Measurements from ENCODE around the gene ALG3.

ALG3 gene

DNA sequence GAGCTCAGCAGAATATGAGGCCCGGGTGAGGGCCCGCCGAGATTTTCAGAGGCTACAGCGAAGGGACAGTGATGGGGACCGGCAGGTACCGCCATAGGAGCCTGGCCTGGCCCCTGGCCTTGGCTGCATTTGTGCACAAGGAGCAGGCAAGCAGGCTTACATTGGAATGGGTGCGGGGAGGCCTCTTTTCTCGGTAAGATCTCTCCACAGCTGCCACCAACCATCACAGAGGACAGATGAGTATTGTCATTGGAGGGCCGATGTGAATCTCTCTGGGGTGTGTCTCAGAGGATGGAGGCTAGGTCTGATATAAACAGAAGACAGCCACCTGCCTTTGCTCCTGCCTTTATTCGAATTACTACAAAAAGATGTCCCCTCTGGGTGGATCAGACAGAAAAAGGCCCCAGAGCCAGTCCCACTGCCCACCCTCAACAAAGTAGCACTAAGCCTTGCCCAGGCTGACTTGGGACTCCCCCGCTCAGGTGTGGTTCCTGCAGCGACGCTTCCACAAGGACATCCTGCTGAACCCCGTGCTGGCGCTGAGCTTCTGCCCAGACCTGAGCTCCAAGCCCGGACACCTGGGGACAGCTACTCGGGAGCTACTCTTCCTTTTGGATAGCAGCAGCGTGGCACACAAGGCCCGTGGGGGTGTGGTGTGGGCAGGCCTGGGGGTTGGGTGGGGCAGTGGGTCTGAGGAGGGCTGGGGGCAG, 13.9 kb downstream of the ALG3 start:
- no peak for DNase-seq

DNA sequence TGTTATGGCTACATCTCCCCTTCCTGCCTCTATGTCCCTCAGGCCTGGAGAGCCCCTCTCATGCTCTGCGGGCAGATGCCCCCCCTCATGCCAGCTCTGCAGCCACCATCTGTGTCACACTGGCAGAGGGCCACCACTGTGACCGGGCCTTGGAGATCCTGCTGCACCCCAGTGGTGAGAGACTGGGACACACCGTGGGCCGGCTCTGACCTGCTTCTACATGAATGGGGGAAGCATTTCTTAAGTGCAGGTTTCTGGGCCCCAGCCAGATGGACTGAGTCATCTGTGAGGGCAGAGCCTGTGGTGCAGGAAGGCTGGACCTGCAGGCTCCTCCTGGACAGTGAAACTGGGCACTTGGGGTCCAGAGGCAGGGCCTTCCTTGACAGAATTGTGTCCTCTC, 14.5 kb downstream of the ALG3 start:
- no peak for DNase-seq

DNA sequence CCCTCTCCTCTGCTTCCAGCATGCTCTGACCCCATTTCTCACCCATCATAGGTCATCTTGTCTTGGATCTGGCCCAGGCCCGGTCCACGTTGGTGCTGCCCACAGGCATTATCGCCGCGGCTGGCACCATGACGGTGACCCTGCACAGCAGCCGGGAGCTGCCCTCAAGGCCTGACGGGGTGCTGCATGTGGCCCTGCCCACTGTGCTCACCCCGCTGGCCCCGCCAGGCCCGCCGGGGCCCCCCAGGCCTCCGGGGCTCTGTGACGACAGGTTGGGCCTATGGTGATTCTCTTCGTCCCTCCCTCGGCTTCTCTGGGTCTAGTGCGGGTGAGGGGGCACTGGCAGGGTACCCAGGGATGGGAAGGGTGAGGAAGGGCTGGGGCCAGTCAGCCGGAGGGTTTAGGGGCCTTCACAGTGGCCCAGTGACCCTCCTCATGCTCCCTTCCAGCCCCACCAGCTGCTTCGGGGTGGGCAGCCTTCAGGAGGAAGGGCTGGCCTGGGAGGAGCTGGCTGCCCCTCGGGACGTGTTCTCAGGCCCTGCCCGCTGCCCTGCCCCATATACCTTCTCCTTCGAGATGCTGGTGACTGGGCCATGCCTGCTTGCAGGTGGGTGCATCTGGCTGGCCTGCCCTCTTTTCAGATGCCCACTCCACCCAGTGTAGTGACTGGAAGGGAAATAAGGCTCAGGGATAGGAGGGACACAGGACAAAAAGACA, 15.5 kb downstream of the ALG3 start:
- no peak for DNase-seq

DNA sequence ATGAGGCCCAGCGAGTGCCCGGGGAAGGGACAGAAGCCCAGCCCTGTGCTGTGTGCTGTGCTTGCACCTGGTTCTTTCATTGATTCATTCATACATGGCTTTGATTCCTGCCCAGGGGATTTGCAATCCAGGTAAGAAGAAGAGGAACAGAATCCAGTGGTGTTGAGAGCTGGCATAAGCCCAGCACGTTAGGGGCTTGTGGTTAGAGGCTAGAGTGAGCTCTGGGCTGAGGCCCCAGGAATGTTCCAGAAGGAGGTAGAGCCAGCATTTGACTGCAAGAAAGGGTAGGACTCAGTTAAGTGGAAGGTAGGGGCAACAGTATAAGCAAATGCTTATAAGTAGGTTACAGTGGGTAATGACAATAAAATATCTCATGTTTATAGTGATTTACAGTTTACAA, 17.1 kb downstream of the ALG3 start:
- no peak for DNase-seq

DNA sequence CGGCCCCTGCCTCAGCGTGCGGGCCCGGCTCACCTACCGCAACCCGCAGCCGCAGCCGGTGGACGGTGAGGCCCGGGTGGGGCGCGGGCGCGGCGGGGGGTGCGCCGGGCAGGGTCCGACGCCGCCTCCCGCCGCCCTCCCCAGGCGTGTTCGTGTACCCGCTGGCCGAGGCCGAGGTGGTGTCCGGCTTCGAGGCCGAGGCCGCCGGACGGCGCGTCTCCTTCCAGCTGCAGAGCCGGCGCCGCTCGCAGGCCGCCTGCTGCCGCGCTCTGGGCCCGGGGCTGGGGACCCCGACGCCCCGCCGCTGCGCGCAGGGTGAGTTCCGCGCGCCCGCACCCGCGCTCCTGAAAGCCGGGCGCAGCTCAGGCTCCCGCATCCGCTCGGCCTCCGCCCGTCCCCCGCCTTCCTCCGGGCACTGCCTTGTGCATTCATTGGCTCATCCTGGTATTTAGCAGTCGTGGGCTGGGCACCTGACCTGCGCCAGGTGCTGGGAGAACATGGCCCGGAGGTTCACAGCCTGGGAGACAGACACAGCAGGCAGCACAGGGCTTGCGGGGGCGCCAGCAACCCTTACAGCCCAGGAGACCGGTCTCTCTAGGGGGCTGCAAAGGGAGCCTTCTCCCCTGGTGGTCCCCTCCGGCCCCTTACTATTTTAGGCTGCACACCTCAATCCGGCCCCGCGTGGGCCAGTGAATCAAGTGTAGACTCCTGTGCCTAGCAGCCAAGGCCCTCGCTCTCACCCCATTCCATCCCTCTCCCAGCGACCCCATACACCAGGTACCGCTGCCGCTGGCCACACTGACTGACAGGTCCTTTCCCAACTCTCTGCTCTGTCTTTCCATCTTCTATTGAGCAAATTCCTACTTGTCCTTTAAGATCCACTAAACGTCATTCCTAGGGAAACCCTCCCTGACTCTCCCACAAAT, 17.9 kb downstream of the ALG3 start:
- no peak for DNase-seq

DNA sequence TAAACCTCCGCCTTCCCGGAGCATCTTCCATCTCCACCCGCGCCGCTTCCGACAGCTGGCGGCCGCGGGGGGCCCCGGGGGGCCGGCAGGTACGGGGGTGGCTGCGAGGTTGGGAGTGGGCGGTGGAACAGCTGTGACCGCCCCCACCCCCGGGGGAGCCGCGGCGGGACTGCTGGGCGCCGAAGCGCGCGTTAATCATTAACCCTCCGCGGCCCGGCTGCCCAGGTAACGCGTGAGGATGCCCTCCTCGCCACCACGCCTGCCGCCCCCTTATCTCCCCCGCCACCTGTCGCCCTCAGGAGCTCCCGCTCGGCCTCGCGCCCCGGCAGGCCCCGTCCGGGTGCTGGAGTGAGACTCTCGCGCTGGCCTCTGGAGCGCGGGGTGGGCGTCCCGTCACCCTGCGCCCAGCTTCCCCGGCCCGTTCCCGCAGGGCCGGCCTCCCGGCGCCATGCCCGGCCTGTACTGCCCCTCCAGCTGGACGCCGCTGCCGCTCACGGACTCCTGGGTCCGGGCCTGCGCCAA, 18.6 kb downstream of the ALG3 start:
- no peak for DNase-seq

DNA sequence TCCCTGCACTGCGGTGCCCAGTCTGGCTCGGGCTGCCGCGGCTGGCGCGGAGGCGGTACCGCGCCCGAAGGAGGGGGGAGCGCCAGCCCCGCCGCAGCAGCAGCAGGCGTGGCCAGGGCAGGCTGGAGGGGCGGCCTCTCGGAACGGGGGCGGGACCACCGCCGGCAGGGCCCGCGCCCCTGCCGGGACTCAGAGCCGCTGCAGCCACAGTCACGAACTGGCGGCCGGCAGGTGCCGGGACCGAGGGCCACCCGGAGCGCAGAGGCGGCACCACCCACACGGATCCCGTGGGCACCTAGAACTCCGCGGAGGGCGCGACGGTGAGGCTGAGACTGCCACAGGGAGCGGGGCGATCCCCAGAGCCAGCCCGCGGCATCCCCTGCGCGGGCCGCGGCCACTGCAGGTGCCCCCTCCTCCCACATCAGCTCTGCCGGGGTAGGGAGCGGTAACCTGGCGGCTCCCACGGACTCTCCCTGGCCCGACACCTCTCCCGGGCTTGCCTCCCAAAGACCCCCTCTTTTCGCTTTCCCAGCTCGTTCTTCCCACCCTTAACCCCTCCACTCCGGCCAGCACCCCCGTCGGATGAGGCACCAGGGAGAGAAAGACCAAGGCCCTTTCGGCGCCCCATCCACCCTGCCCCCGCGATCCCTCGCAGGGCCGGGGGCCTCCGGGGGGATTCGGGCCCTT, 19.2 kb downstream of the ALG3 start, which contains the start of gene VWA5B2:
TSS of gene VWA5B2 (plus strand) at position 192 of the 687 bp plus-strand sequence. CDS start 944 bp downstream, outside the sequence.
- peak in 1 of 2 donors; percentile 14 for DNase-seq

DNA sequence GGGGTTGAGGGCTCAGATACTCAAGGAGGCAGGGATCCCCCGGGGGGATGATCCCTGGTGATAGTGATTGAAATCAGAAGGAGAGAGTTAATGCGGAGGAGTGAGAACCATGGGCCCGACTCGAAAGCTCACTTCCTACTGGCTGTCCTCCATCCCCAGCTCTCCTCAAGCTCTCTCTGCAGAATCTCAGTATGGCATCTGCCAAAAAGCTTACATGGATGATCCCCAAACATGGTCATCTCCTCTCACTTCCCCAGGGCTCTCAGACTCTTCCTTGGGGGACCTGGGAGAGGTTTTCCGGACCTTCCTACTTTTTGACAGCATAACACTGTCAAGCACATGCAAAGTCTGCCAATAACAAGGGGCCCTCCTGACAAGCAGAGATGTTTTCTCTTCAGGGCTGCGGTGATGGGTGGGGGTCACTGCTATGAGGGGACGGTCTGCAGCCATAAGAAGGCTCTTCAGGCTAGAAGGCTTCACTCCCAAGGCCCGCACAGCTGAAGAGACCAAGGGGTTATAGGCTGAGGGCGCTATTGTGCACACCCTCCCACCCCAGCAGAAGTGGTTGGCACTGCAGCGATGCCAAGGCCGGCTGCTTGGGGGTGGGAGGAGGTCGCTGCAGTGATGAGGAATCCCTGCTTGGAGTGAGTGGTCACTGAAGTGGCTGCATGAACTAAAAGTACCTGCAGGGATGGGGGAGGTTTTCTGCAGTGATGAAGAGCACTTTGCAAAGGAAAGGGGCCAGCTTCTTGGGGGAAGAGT, 20.2 kb downstream of the ALG3 start:
- DNase-seq: no peak

DNA sequence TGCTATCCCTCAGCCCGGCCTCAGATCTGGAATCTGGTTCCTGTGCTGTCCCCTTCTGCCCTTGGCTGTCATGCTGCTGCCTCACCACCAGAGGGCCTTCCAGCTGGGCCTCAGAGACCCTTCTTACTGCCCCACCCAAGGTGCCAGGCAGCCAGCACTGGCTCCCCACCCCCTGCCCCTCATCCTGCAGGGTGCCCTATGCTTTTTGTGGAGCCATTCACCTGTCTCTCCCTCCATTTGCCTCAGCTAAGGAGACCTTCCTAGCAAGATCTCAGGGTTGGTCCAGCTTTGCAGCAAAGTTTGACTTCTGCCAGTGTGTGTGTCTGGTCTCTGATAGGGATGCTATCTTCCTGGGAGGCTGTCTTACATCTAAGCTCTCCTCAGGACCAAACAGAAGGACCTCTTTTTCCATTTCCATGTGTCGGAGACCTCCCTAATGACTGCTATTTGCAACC, 21.3 kb downstream of the ALG3 start:
- peak in 1 of 2 donors; percentile 48 for DNase-seq

DNA sequence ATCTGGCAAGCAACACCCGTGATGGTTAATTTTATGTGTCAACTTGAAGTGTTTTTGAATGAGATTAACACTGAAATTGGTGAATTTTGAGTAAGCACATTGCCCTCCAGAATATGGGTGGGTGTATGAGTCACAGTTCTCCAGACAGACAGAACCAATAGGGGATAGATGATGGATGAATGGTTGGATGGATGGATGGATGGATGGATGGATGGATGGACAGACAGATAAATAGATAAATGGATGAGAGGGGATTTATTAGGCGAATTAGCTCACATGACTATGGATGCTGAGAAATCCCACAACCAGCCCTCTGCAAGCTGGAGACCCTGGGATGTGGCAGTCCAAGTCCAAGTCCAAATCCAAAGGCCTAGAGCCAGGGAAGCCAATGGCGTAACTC, 24.8 kb downstream of the ALG3 start:
- DNase-seq: no peak

DNA sequence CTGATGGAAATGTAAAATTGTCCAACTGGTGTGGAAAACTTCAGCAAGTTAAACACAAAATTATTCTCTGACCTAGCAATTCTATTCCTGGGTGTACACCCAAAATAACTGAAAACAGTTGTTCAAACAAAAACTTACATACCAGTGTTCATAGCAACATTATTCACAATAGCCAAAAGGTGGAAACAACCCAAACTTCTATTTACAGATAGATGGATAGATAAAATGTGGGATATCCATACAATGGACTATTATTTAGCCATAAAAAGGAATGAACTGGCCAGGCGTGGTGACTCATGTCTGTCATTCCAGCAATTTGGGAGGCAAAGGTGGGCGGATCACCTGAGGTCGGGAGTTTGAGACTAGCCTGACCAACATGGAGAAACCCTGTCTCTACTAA, 26.2 kb downstream of the ALG3 start:
- DNase-seq: no peak

DNA sequence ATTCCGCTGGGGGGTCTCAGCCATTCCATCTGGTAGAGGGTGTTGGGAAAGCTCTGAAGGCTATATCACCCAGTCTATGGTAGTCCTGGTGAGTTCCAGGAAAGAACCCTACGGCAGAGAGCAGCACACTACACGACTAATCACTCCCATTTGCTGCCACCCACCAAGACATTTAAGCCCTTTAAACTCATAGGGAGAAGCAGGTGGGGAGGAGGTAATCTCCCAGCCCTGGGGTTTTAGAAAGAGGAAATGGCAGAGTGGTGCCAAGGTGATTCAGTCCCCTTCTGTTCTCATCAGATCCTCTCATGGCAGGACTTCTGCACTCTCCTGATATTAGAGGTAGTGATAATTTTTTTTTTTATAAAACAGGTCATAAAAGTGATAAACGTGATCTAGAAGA, 29.9 kb downstream of the ALG3 start:
- DNase-seq: no peak

DNA sequence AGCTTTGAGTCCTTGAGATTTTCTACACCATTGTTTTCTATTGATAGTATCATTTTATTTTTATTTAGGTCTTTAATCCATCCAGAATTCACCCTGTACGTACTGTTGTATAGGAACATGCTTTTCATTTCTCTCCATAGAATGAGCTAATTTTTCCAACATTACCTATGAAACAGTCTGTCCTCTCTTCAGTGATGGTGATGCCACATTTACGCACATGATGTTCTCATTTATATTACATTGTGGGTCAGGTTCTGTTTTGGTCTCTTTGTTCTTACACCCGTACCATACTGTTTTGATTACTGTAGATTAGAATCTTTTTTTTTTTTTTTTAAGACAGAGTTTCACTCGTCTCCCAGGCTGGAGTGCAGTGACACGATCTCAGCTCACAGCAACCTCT, 37.0 kb downstream of the ALG3 start:
- DNase-seq: no peak

DNA sequence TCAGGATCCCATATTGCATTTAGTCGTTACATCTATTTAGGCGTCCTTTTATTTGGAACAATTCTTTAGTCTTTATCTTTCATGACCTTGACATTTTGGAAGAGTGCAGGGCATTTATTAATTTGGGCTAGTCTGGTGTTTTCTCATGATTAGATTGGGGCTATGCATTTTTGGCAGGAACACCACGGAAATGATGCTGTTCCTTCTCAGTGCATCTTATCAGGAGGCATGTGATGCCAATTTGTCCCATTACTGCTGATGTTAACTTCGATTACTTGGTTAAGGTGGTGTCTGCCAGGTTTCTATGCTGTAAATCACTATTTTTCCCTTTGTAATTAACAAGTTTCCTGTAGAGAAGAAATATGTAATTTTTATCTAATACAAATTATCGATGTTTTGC, 37.5 kb downstream of the ALG3 start:
- DNase-seq: no peak

DNA sequence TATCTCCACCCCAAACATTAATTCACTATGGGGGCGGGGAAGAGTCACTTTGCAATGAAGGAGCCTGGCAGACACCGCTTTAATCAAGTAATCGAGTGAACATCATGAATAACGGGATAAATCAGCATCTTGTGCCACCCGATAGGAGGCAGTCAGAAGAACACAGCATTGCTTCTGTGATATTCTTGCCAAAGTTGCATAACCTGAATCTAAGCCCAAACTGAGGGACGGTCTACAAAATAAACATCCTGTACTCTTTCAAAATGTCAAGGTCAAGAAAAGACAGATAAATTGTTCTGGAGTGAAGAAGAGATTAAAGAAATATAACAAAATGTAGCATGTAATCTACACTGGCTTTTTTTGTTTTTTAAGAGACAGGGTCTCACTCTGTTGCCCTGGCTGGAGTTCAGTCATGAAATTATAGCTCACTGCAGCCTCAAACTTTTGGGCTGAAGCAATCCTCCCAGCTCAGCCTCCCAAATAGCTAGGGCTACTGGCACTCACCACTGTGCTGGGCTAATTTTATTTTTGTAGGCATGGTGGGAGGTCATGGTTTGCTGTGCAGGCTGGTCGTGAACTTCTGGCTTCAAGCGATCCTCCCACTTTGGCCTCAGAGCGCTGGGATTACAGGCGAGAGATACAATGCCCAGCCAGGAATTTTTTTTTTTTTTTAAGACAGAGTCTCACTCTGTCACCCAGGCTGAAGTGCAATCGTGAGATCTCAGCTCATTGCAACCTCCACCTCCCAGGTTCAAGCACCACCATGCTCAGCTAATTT, 39.4 kb downstream of the ALG3 start:
- no peak for DNase-seq

DNA sequence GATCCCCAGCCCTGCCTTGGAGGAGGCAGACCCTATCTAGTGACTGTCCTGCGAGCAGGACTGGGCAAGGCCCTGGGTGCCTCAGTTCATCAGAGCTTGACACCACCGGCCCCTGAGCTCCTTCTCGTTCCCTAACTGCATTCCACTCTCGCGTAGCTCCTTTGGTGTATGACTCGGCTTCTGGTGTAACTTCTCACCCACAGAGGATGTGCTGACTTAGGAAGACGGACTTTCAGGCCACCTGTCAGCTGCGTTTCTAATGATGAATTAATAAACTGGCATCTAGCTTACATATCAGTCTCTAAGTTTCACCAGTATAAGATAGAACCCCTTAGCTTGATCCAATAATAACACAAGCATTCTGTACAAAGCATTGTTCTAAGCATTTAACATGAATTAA, 45.2 kb downstream of the ALG3 start:
- no peak for DNase-seq

DNA sequence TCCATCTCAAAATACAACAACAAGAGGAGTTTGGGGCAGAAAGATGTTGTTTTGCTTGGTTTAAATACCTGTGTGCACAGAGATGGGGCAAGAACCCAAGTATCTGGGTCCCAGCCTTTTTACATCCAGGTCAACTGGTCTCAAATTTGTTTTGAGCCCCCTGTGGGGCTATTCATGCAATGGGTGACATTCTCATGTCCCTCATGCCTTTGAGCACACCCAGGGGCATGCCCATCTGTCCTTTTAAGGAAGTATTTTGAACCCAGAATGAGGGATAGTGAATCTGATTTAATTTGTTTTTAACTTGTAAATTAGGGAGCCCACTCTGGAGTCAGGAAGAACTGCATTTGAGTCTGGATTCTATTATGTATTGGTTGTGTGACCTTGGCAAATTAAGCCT, 47.9 kb downstream of the ALG3 start:
- no peak for DNase-seq

DNA sequence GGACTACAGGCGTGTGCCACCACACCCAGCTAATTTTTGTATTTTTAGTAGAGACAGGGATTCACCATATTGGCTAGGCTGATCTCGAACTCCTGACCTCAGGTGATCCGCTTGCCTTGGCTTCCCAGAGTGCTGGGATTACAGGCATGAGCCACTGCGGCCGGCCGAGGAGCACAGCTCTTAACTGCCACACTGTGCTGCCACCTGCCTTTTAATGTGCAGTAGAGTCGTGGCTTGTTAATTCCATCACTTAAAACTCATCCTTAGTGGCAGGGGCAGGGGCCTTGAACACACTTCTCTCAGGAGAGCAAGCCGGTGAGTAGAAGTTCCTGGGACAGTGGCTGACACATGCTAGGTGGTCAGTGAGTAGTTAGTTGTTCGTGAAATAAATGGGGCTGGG, 50.3 kb downstream of the ALG3 start:
- no peak for DNase-seq

DNA sequence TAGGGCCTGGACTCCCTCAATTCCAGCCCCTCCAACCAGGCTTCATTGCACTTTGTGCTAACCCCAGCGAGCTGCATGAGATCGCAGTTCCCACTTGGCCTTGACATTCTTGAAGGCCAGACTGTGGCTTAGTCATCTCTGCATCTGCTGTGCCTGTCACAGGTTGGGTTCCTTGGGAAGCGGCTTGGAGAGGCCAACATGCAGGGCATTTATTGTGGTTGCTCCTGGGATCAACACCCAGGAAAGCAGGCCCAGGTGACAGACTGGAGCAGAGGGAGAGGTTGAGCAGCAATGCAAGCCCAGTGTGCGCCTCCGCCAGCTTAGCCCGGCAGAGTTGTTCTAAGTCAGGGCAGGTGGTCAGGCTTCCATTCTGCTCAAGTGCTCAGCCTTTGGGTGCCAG, 52.2 kb downstream of the ALG3 start:
- DNase-seq: no peak

DNA sequence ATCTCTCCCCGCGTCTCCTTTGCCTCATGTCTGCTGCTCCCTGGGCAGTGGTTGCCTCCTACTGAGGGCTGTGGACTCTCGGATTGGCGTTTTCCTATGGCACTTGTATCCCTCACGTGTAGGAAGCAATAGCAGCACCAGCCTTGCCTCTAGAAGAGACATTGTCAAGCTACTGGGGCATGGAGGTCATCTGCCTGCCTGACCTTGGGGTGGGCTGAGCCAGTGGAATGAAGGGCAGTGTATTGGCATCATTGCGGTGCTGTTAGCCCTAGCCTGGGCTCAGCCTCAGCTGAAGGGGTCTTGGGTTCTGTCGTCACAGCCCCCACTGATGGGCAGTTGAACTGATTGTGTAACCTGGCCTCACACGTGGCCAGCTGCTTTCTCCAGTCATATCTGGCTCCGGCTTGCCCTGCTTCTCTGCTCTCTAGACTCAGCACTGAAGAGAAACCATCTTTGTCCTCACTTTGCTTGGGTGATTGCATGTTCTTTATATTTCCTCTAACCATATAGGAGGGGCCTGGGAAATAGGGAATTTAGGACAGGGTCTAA, 54.7 kb downstream of the ALG3 start:
- no peak for DNase-seq

DNA sequence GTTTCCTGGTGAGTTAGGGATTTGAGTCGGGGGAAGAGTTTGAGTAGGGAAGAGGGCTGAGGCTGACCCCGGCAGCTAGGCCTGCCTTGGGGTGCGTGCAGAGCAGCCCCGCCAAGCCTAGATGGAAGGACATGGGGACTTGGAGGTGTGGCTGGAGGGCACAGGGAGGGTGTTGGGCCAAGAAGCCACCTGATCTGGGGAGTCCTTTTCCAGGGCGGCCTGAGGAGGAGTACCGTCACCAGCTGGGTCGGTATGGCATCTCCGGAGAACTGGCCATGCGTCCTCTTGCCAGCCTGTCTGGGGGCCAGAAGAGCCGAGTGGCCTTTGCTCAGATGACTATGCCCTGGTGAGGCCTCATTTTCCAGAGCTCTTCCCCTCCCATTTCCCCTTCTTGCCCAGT, 55.9 kb downstream of the ALG3 start:
- no peak for DNase-seq
